ENCODE data around the gene SNCAIP. TPM values are rescaled to one million over a fixed set of nuclear protein-coding genes. Genes with fewer than 3 reads are reported as not detected.

SNCAIP gene
- total and polyA plus RNA-seq, 2 of the 4 experiments (the other 2 are of a cell fraction) = 15.3 to 19.0 TPM

DNA sequence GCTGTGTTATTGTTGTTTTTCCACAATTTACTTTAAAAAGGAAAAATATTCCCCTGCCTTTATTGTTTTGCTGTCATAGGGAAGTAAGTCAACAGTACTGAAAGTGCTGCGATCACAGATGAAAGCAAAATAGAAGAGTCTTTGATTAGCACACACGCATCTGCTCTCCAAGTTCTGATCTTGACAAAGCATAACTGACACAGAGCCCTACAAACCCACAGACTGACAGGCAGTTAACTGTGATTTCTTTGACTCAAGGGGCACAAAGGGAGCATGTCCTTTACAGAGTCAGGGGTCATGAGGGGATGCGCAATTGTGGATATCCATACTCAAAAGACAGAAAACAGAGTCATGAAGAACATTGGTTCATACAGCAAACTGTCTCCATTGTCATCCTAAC, 123.7 kb downstream of the SNCAIP start:
- POLR2A ChIA-PET (ENCODE audit: unreplicated experiment) = no interaction called here
- Histone ChIP-seq H3K14ac (replicated peaks; ENCODE audit: low read depth, low read length) (no peak overlapping the region), H2BK5ac (ENCODE audit: low read depth, low read length, poor library complexity, severe bottlenecking) (no peak overlapping the region), H3K27ac (ENCODE audit: insufficient read depth, low read length) (no peak overlapping the region), H2BK120ac (ENCODE audit: low read depth, low read length) (no peak overlapping the region), H3K4ac (ENCODE audit: low read depth, low read length) (no peak overlapping the region), H3K9me1 (ENCODE audit: insufficient read depth, low read length) (peaks cover 3% of the 10 kb centered on the region; the same call in 1 of the 2 replicates), H2AK9ac (replicated peaks; ENCODE audit: low read depth, low read length, poor library complexity) (no peak overlapping the region), H2BK20ac (ENCODE audit: low read depth, low read length) (no peak overlapping the region), H4K20me1 (ENCODE audit: insufficient read depth, low read length) (no peaks in the 10 kb centered on the region), H4K5ac (ENCODE audit: low read depth, low read length) (no peak overlapping the region), H3K27me3 (ENCODE audit: control insufficient read depth, insufficient read depth, low read length) (no peaks in the 10 kb centered on the region), H3K9ac (ENCODE audit: low read depth, low read length) (no peak overlapping the region), H3K79me1 (ENCODE audit: low read depth in 1 of 2, low read length in 2 of 2) (no peaks in the 10 kb centered on the region), H4K8ac (ENCODE audit: low read depth in 2 of 2, low read length in 2 of 2) (no peak overlapping the region), H2BK15ac (ENCODE audit: low read depth, low read length) (no peak overlapping the region), H4K91ac (ENCODE audit: insufficient read depth, low read depth, low read length) (no peak overlapping the region), H3K56ac (ENCODE audit: extremely low read depth, insufficient read depth, low read length) (no peak overlapping the region), H3K18ac (ENCODE audit: low read depth, low read length) (no peak overlapping the region), H3K36me3 (ENCODE audit: control insufficient read depth, insufficient read depth, low read length) (no peaks in the 10 kb centered on the region; the same call in 1 of the 2 replicates), H3K23ac (ENCODE audit: low read depth, low read length) (no peak overlapping the region), H3K4me1 (ENCODE audit: control insufficient read depth, insufficient read depth, low read length) (no peaks in the 10 kb centered on the region), H2AK5ac (ENCODE audit: low read depth, low read length) (no peak overlapping the region), H3K4me2 (ENCODE audit: low read depth, low read length) (no peak overlapping the region), H3K4me3 (ENCODE audit: insufficient read depth, low read depth, low read length) (no peak overlapping the region), H2AFZ (replicated peaks; ENCODE audit: low read length, poor library complexity) (no peak overlapping the region), H3K9me3 (ENCODE audit: control insufficient read depth, insufficient read depth, low read length) (no peaks in the 10 kb centered on the region)
- CTCF ChIA-PET = no interaction called here
- intact Hi-C loops (cut with micrococcal nuclease) = no loop called here
- no peak for DNase-seq
- TF ChIP-seq BHLHE40 (IDR thresholded peaks at IDR 0.05; ENCODE audit: low read depth, low read length) (no peak), POLR2A (IDR thresholded peaks at IDR 0.05; ENCODE audit: low read depth, low read length) (no peak), MAZ (IDR thresholded peaks at IDR 0.05; ENCODE audit: borderline replicate concordance, low read depth, low read length) (no peak), RFX5 (IDR thresholded peaks at IDR 0.05; ENCODE audit: low read depth, low read length) (no peak), MAFK (IDR thresholded peaks at IDR 0.05; ENCODE audit: low read depth, low read length) (no peak), MXI1 (IDR thresholded peaks at IDR 0.05; ENCODE audit: borderline replicate concordance, low read depth, low read length) (no peak), RAD21 (IDR thresholded peaks at IDR 0.05; ENCODE audit: low read length) (no peak), FOS (IDR thresholded peaks at IDR 0.05; ENCODE audit: low read depth, low read length) (no peak), CEBPB (IDR thresholded peaks at IDR 0.05; ENCODE audit: low read depth, low read length) (no peak), SMC3 (IDR thresholded peaks at IDR 0.05; ENCODE audit: low read depth, low read length) (no peak), RCOR1 (IDR thresholded peaks at IDR 0.05; ENCODE audit: insufficient replicate concordance, low read length) (no peak)
- TF ChIP-seq, protein P1, sequence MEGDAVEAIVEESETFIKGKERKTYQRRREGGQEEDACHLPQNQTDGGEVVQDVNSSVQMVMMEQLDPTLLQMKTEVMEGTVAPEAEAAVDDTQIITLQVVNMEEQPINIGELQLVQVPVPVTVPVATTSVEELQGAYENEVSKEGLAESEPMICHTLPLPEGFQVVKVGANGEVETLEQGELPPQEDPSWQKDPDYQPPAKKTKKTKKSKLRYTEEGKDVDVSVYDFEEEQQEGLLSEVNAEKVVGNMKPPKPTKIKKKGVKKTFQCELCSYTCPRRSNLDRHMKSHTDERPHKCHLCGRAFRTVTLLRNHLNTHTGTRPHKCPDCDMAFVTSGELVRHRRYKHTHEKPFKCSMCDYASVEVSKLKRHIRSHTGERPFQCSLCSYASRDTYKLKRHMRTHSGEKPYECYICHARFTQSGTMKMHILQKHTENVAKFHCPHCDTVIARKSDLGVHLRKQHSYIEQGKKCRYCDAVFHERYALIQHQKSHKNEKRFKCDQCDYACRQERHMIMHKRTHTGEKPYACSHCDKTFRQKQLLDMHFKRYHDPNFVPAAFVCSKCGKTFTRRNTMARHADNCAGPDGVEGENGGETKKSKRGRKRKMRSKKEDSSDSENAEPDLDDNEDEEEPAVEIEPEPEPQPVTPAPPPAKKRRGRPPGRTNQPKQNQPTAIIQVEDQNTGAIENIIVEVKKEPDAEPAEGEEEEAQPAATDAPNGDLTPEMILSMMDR (conservative IDR thresholded peaks at IDR 0.05; ENCODE audit: low read depth, low read length) = no peak
- TF ChIP-seq, protein P2, sequence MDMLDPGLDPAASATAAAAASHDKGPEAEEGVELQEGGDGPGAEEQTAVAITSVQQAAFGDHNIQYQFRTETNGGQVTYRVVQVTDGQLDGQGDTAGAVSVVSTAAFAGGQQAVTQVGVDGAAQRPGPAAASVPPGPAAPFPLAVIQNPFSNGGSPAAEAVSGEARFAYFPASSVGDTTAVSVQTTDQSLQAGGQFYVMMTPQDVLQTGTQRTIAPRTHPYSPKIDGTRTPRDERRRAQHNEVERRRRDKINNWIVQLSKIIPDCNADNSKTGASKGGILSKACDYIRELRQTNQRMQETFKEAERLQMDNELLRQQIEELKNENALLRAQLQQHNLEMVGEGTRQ (IDR thresholded peaks at IDR 0.05; ENCODE audit: low read depth, low read length) = no peak
- BruUV-seq (replicated peaks) = no TSS peak
- no peak for ATAC-seq (ENCODE audit: low read depth)
- dilution Hi-C loops (cut with HindIII; ENCODE audit: low sequenced_read_pairs, unreplicated experiment) = no loop called here
- WGBS, 2 experiments (ENCODE audit: extremely low coverage in 2 of 2, insufficient read length in 1 of 2) = no CpG with 5 or more reads among the region's 3 CpGs
- in situ Hi-C loops (cut with MboI; ENCODE audit: low sequenced_read_pairs) = no loop called here

Measured in IMR-90 (cell line).